COLO668 (cell line): Measurements from ENCODE around the gene RPS23.

ENCODE experiments used
- DNase-seq: peaks from one replicate; lab custom pipeline; 2025; ENCODE audit not compliant: unreplicated experiment; lab: John Stamatoyannopoulos, UW

Gene RPS23

DNA sequence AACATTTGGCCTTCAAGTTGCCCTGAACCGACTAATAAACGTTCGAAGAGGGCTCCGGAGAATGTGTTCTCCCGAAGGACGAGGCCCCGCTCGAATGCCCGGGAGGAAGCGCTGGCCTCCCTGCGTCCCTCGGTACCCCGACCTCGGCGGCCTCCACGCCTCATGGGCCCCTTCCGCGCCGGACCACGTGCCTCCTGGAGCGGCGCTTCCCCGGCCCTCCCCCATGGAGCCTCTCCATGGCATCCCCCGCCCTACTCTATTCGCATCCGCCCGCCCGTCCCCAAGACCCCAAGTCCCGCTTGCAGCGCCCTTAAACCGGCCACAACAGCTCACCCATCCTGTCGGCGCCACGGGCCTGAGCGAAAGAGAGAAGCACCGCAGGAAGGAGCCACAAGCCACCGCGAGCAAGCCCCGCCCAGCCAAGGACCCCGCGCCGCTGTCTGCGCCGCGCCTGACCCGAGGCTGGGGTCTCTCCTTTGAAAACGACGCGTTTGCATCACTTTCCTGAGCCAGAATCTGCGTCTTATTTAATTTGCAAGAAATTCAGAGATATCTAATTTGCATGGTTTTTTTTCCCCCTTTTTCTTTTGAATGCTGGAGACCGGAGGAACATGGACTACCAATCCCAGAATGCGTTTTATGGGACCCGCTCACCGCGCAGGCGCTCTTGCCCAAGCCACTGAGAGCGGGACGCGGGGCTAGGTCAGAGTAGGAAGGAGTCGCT lies at the start of gene RPS23:
Gene RPS23 (minus strand): TSS at position 368 of the 724 bp plus-strand sequence. CDS start 31 bp downstream, at position 337.
- DNase-seq: peak; percentile 87

DNA sequence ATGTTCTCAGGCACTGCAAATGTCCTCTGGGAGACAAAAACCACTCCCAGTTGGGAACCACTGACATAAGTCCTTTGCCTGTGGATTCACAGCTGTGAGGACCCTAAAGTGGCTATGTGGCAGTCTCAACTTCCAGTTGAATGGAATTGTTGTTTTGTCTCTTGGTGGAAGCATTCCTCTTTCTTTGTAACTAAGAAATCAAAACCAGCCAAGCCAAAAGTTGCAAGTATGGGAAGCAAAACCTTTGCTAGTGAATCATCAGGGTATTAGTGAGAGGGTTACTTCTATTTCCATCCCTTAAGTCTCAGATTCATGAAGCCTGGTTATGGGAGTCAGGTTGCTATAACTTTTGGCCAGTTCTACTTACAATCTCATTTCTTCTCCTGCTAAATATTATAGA lies 49.8 kb upstream of the RPS23 start:
- no peak for DNase-seq

DNA sequence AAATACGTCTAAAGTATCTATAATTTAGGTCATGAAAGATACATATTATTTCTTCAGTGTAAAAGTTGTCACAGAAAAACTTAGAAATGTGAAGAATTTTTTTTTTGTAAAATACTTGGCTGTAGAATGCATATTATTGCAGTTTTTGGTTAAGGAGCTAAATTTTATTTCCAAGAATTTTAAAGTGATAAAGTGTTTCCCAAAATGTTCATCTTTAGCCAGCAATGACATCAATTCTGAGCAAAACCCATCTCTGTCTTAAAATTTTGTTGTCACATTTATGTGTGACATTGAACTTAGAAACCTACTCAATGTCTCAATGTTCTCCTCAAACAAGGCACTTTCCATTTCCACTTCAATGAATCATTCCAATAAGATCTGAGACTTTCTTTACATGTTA lies 47.8 kb upstream of the RPS23 start:
- DNase-seq: no peak

DNA sequence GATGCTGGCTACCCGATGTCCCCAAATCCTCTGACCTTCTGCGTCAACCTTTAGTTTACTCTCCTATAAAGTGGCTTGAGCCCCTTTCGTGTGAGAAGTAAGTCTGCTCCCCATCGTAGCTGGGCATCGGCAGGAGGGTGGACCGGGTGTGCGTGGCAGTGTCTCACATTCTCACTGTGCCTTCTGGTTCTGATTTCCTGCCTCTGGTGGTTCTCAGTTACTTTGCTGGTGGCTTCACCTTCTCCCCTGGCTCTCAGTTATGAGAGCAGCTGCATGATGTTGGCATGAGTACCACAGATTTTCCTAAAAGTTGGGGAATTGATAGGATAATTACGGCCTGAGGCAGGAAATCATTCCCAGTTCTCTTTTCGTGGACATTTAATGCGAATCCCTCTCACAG lies 47.0 kb upstream of the RPS23 start:
- DNase-seq: no peak

DNA sequence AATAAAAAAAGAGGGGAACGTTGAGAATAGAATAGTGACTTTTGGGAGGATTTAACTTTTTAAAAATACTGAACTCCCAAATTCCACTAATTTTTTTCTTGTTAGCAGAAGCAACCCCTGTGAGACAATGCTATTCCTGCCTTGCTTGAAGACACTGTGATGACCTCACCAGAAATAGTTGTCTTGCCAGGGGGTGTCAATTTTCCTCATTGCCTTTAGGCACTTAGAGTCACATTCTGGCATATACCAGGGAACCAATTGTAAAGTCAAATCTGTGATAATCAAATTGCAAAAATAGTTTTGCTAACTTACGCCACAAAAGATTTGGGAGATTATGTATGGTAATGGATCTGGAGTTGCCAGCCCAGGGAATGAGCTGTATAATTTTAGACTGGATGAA lies 42.8 kb upstream of the RPS23 start:
- no peak for DNase-seq

DNA sequence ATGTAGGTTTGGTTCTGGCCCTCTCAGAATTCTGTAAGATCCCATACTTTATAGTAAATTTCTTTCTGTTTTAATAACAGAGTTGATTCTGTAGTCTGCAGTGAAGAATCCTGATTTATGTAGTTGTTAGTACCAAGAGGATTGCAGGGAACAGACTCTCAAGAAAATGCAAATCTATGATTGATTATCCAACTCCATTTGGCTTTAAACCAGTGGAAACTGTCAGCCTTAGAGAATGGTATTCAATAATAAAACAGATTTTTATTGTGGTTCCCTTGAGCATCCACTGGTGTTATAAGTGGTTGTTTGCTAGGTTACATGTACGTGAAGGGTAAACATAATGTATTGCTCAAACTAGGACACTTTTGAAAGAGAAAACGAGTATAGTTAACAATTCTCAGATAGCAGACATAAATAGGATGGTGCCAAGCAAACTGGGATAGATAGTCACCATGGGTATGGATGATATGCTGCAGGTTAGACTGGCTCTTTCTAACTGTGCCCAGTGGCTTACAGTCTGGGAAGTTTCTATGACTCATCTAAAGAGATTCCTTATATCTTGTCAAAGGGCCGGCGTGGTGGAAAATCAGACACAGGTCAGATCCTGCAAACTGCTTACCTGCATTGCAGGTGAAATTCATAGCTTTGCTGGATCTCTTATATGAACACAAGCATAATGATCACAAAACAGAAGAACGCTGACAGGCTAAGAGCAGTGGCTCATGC lies 41.7 kb upstream of the RPS23 start:
- DNase-seq: no peak

DNA sequence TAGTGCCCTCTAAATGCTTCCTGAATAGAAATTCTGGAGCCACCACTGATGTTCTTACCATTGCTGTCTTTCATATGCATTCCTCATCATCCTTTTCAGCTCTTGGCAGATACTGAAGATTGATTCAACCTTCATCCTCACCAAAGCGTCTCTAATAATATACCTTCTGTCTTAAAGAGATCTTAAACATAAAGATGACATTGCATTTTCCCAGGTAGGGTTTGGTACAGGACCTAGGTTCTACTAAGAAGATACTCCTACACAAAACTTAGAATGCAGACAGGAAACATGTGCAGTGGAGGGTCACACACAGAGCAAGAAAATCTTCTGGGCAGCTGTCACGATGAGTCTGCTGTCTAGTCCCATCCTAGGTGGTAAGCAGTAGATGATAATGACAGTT lies 41.0 kb upstream of the RPS23 start:
- DNase-seq: no peak

DNA sequence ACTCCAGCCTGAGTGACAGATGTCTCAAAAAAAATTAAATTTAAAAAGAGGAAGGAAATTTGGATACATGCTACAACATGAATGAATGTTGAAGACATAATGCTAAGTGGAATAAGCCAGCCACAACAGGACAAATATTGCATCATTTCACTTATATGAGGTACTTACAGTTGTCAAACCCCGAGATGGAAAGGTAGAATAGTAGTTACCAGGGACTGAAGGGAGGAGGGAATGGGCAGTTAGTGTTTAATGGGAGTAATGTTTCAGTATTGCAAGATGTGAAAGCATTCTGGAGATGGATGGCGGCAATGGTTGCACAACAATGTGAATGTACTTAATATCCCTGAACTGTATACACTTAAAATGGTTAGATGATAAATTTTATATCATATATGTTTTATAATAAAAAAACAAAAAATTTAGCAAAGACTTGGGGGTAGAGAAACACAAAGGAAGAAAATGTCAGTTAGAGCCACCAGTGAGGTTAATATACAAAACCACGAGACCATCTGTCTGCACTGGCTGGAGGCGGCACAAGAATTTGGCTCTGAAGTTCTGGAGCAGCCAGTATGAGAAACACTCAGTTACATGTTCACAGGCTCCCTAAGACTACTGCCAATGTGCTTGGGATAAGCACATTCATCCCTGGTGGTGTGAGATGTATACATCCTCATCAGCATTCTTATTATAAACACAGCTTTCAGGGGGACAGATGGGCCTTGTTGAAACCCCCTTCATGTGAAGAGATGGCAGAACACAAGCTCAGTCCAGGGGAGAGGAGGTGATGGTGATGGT lies 37.0 kb upstream of the RPS23 start:
- DNase-seq: no peak

DNA sequence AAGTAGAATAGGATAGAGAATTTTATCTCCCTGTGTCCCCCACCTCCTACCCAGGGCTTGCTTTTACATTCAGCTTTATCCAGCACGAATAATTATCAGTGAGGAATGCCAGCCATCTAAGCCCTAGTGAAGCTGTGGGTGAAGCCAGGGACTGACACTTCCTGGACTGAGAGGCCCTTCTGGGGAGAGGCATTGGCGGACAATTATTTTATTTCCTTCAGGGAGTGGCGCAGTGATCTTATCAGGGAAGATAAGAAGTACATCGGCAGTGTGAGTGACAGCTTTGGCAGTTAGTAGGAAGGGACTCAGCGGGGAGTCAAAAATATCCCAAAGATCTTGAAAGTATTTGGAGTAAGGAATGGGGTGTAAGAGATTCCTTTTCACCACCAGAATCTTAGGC lies 34.9 kb upstream of the RPS23 start:
- DNase-seq: no peak

DNA sequence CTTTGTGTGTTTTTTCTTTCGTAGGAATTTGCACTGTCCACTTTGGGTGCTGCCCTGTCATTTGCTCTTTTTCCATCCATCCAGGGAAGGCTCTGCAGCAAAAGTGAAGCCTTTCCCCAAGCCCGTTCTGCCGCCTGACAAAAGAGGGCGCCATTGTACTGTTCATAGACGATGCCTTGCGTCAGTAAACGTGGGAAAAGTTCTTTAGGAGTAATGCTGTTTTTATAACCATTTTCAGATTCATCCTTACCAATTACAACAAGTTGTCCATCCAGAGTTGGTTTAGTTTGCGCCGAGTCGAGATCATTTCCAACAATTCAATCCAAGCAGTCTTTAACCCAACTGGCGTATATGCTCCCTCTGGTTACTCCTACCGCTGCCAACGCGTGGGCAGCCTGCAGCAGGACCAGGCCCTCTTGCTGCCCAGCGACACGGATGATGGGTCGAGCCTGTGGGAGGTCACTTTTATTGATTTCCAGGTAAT lies 34.3 kb upstream of the RPS23 start:
- peak; percentile 38 for DNase-seq

DNA sequence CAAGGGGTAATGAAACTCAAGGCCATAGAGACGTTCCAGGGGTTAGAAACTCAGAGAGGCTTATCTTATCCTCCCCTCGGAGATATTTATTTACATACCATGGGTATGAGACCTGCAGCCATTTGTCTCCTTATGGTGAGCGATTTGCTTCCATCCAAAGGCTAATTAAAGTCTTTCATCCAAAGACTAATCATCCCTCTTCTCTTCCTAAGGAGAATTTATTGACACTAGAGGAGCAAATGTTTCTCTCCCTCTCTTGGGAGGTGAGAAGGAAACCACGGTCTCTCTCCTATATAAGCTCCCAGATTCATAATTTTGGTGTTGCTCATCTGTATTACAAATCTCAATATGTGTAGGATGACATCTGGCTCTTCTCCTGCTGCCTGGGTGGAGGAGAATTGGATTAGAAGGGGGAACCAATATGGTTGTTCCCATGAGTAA lies 31.0 kb upstream of the RPS23 start:
- no peak for DNase-seq

DNA sequence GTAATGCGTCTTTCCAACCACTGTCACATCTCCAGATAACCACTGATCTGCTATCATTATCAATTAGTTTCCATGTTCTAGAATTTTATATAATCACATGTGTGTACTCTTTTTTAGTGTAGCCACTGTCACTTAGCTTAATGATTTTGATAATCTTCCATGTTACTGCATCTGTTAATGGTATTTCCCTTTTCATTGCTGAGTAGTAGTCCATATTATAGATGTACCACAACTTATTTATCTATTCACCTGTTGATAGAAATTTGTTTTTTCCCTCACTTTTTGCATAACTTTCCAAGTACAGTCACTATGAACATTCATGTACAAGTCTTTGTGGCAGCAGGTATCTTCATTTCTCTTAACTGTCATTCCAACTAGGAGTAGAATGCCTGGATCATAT lies 30.3 kb upstream of the RPS23 start:
- DNase-seq: no peak

DNA sequence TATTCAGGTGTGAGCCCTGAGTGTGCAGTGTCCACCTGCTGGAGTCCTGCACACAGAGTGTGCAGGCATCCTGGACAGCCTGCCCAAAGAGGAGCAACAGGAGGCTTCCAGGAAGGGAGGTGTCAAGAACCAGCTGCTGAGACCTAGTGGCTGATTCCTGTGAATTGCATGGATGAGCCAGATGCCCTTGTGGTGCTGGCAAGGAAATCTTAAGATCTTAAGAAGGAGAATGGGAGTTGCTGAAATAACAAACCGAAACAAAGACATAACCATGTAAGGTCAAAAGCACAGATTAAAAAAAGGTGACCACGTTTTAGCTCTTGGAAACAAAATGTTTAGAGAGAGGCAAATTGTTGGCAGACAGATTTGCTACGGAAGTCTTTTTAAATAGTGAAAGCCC lies 29.3 kb upstream of the RPS23 start:
- no peak for DNase-seq

DNA sequence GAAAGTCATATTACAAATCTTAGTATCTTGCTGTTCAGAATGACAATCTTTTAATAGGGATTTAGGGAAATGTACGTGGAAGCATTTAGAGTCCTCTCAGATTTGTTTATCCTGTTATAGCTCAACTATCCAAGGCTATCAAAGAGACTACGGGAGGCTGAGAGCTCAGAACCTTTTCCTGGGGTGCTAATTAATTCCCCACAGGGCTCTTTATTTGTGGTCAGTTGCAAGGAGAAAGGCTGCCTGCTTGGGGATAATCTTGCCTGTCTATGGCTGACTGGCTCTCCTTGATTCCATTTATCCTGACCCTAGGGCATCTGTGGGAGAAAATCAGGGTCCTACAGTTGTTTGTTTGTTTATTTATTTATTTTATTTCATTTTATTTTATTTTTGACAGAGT lies 28.0 kb upstream of the RPS23 start:
- no peak for DNase-seq

DNA sequence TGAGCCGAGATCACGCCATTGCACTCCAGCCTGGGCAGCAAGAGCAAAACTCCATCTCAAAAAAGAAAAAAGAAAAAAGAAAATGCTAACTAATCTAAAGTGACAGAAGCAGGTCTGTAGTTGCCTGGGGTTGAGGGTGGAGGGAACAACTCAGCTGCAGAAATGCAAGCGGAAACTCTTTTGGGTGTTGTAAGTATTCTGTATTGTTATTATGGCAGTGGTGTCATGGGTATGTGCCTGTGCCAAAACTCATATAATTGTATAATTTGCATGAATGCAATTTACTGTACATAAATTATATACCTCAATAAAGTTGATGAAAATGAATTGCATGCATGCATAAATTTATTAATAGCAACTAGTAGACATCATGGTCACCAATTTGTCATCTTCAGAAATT lies 23.0 kb upstream of the RPS23 start:
- DNase-seq: no peak

DNA sequence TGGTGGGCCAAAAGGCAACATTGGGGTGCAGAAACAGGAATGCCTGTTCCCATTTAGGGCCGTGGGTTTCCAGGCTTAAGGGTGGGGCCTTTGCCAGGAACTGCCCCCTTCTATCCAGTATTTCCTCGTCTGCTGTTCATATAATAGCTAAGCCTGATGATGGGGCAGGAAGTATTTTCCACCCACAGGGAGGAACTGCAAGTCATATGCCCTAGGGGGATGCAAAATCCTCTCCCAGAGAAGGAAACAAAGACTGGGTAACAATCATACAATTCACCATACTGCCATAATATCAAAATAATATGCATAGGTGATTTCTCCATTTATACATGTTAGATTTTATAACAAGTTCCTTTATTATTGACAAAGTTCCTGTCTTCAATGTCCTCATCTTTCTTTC lies 20.5 kb upstream of the RPS23 start:
- DNase-seq: no peak

DNA sequence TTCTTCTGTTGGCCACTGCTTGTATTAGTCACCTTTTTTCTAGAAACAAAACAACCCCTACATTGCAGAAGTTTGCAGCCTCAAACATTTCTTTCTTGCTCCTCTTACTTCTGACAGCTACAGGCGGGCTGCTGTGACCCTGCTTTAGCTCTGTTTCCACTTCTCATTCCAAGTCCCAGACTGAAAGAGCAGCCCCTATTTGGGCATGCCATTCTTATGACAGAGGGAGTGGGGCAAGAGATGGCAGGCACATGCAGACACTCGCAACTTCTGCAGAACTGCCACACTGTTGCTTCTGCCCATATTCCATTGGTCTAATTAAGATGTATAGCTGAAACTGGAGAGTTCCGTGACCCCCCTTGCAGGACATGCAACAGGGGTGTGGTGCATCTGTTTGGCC lies 19.6 kb upstream of the RPS23 start:
- no peak for DNase-seq

DNA sequence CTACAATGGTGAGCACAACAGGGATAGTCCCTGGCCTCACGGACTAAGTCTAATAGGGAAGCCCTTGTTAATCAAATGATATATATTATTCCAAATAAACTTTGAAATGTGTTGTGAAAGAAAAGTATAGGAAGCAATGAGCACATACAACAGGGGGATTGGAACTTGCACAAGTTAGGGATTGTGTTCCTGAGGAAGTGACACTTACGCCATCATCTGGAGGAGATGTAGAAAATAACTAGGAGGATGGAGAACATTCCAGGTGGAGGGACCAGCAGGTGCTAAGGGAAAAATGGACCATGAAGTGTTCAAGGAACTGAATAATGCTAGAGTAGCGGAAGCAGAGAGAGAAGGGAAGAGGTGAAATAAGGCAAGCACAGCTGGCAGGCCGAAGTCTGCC lies 18.8 kb upstream of the RPS23 start:
- no peak for DNase-seq

DNA sequence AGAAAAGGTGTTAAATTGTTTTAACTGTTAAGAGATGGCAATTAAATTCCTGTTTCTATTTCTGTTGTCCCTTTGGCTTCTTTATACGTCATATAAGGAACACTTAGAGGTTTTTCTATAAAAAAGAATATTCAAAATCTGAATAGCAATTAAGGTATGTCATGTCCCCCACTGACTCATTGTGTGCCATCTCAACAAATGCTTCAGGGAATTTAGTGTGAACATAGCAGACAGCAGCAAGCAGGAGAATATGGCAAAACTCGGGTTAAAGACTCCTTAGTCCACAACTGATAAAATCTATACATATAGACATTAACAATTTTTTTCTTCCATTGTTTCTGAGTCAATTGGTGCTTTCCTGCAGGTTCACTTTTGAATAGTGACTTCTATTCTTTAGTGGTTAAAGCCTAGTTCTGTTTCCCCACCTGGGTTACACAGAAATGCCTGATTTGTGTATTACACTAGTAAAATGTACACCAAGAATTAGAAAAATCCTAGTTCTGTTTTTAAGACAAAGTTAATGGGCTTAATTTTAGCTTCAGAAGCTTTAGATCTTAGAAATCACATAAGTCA lies 17.9 kb upstream of the RPS23 start:
- DNase-seq: no peak

DNA sequence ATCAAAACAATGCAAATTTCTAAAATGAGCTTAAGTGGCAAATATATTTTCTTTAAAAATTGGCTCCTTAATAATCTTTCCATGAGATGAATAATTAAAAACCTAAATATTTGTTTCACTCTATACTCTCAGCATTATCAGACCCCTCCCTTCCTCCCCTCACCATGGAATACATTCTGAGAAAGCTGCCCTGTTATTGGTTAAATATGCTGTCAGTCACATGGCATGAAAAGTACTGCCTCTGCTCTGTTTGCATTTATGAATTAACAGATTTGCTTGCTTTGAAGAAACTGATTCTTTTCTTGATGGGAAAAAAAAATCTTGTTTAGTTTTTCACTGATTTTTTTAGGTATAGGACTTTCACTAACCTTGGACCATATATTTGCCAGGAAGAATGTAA lies 17.0 kb upstream of the RPS23 start:
- DNase-seq: no peak

DNA sequence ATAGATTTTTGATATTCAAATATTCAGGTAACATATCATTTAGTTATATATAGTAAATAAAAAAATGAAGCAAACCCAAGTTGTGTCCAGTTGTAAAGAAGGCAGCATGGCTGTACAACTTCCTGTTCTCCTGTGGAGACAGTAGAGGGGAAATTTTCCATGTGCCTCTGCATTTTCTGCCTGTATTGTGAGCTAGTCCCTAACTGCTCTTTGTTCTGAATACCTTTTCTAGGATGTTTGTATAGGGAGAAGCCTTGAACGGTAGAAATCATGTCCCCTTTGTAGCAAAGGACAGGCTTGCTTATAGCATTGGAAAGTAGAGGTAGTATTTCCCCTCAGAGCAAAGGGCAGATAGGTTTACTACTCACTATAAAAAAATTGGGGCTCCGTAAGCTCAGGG lies 13.3 kb upstream of the RPS23 start:
- DNase-seq: no peak
